Caco-2 (cell line): ENCODE results near the gene SLC45A2. TPM values are rescaled to one million over a fixed set of nuclear protein-coding genes. Genes with fewer than 3 reads are reported as not detected.
A peak's percentile ranks its signal among the peaks of the same experiment; 100 is the strongest.

Experiments used
- BruUV-seq: library from RNA; stranded (reverse); fragments of 400-500 nt; replicated peaks from 2 replicates; lab custom pipeline; 2021; lab: Mats Ljungman, UMichigan
- CTCF ChIA-PET: fragments of 300-600 bp; sonication (Branson Sonifier 250); formaldehyde crosslinking; loops from one replicate; lab custom pipeline; 2022; ENCODE audit warnings: antibody characterized with exemption; lab: Charles Lee
- POLR2A ChIA-PET: fragments of 300-600 bp; sonication (Branson Sonifier 250); formaldehyde crosslinking; loops from one replicate; lab custom pipeline; 2022; ENCODE audit warnings: antibody characterized with exemption; lab: Charles Lee
- DNase-seq, 2 experiments: peaks; one replicate each; pipeline versions ENCODE4 v3.0.0 to v3.0.0-alpha.2; 2020 to 2022
- H3K27me3 ChIP-seq: replicated peaks from 2 replicates; pipeline ENCODE4 v1.6.0; 2011; ENCODE audit warnings: low read length; ENCODE audit not compliant: control insufficient read depth, insufficient read depth
- H3K36me3 ChIP-seq: 2 replicates; pipeline ENCODE4 v1.5.1; 2011; ENCODE audit warnings: low read length; ENCODE audit not compliant: control insufficient read depth, insufficient read depth
- H3K4me1 ChIP-seq: fragments of 250-450 bp; sonication (Bioruptor Pico); 2 replicates; pipeline ENCODE4 v1.5.1; 2020; ENCODE audit warnings: mild to moderate bottlenecking
- H3K4me3 ChIP-seq: 2 replicates; pipeline ENCODE4 v1.5.1; 2011; ENCODE audit warnings: low read depth, mild to moderate bottlenecking, control low read depth, low read length
- H3K9me3 ChIP-seq: fragments of 250-450 bp; sonication (Bioruptor Pico); 2 replicates; pipeline ENCODE4 v1.5.1; 2020; ENCODE audit warnings: mild to moderate bottlenecking, moderate library complexity
- H3K27ac Mint-ChIP-seq: one replicate; pipeline ENCODE4 v1.8.0; 2022; ENCODE audit warnings: mixed read lengths; ENCODE audit not compliant: unreplicated experiment
- H3K27me3 Mint-ChIP-seq: one replicate; pipeline ENCODE4 v1.8.0; 2022; ENCODE audit warnings: mixed read lengths; ENCODE audit not compliant: insufficient read depth, unreplicated experiment
- H3K36me3 Mint-ChIP-seq: one replicate; pipeline ENCODE4 v1.8.0; 2022; ENCODE audit warnings: mild to moderate bottlenecking, mixed read lengths; ENCODE audit not compliant: insufficient read depth, unreplicated experiment
- H3K4me1 Mint-ChIP-seq: one replicate; pipeline ENCODE4 v1.8.0; 2022; ENCODE audit warnings: low read depth, mixed read lengths; ENCODE audit not compliant: unreplicated experiment
- H3K4me3 Mint-ChIP-seq: one replicate; pipeline ENCODE4 v1.8.0; 2022; ENCODE audit warnings: mild to moderate bottlenecking, moderate library complexity, mixed read lengths; ENCODE audit not compliant: unreplicated experiment
- H3K9me3 Mint-ChIP-seq: one replicate; pipeline ENCODE4 v1.8.0; 2022; ENCODE audit warnings: mixed read lengths; ENCODE audit not compliant: unreplicated experiment
- CTCF ChIP-seq, 2 experiments: fragments of 200-600 bp in 1 of 2; IDR thresholded peaks; 1 replicate in 1 of 2; 2 replicates in 1 of 2; pipeline versions ENCODE4 v1.5.1 to v1.8.0; 2011 to 2022; ENCODE audit warnings: antibody characterized with exemption in 1 of 2, control low read depth in 1 of 2, inconsistent platforms in 1 of 2, low read depth in 1 of 2, low read length in 1 of 2, mild to moderate bottlenecking in 1 of 2, moderate library complexity in 1 of 2; ENCODE audit not compliant: insufficient read depth in 1 of 2, severe bottlenecking in 1 of 2, unreplicated experiment in 1 of 2
- intact Hi-C: fragments of 100-400 bp; cut with micrococcal nuclease; formaldehyde crosslinking; loops from one replicate; pipeline ENCODE4 v1.10.0; 2022; ENCODE audit not compliant: unreplicated experiment
- total RNA-seq: library from RNA; stranded (reverse); gene quantifications from 2 replicates; pipeline ENCODE4 v1.2.3, GENCODE V29; 2022

Gene SLC45A2
- total RNA-seq, 1 experiment from 2014 or later, result 0.91 TPM

DNA sequence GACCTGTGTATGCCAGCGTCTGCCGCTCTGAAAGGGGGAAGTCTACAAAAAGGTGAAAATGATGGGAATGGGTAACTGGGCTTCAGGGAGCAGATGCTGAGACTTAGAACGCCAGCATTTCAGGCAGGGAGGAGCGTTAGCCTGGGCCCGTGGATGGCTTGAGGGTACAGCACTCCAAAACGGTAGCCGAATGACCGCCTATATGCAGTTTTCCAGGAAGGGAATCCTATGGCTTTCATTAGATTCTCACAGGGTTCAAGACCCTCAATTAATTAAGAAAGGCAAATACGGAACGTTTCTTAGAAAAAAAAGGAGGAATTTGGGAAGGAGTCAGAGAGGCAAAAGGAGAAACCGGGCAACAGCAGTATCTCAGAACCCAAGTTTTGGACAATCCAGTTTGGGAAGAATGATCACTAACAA lies 22.7 kb upstream of the SLC45A2 start:
- Mint-ChIP-seq H3K36me3 (peaks cover 63% of the 10 kb centered on the region), H3K9me3 (peaks cover 10% of the 10 kb centered on the region), H3K27me3 (no peaks in the 10 kb centered on the region), H3K4me1 (peaks cover 51% of the 10 kb centered on the region), H3K4me3 (peak overlapping the region; percentile 84), H3K27ac (peak overlapping the region; percentile 85)
- intact Hi-C loops, result no loop called here
- Histone ChIP-seq H3K36me3 (peaks cover 9% of the 10 kb centered on the region), H3K4me3 (peak overlapping the region; percentile 85), H3K4me1 (peaks cover 57% of the 10 kb centered on the region), H3K9me3 (no peaks in the 10 kb centered on the region), H3K27me3 (no peaks in the 10 kb centered on the region)
- DNase-seq, result no peak
- ChIA-PET POLR2A (interaction anchor here (0.9 to 1.5 kb wide), 2 partner anchors 14 to 28 kb away, joined by 4 to 10 read pairs; no protein-coding TSS in a partner anchor), CTCF (no interaction called here)
- TF ChIP-seq CTCF (IDR thresholded peaks at IDR 0.05; ENCODE audit: insufficient read depth in 1 of 2, low read depth in 1 of 2, low read length in 1 of 2, severe bottlenecking in 1 of 2, unreplicated experiment in 1 of 2), result no peak
- BruUV-seq, result no TSS peak

GRCh38 chr5:34005681-34006080 lies 21.2 kb upstream of the SLC45A2 start:
- H3K4me1 Mint-ChIP-seq, result peaks cover 52% of the 10 kb centered on the region
- peaks cover 77% of the 10 kb centered on the region for H3K36me3 Mint-ChIP-seq
- BruUV-seq, result no TSS peak
- peak overlapping the region; percentile 85 for H3K27ac Mint-ChIP-seq
- peaks cover 10% of the 10 kb centered on the region for H3K36me3 ChIP-seq
- no peaks in the 10 kb centered on the region for H3K27me3 Mint-ChIP-seq
- peak overlapping the region; percentile 85 for H3K4me3 ChIP-seq
- peak overlapping the region; percentile 84 for H3K4me3 Mint-ChIP-seq
- peaks cover 6% of the 10 kb centered on the region for H3K9me3 Mint-ChIP-seq
- intact Hi-C loops, result loop anchor here (2.0 kb wide), 1 partner anchor 909 kb away; the partner anchor contains the start of genes BRIX1 and RAD1
- no peak for TF ChIP-seq CTCF (IDR thresholded peaks at IDR 0.05; ENCODE audit: insufficient read depth in 1 of 2, low read depth in 1 of 2, low read length in 1 of 2, severe bottlenecking in 1 of 2, unreplicated experiment in 1 of 2)
- CTCF ChIA-PET, result no interaction called here
- peaks cover 58% of the 10 kb centered on the region for H3K4me1 ChIP-seq
- DNase-seq, result no peak
- no peaks in the 10 kb centered on the region for H3K27me3 ChIP-seq
- POLR2A ChIA-PET, result no interaction called here
- no peaks in the 10 kb centered on the region for H3K9me3 ChIP-seq

- H3K4me1 ChIP-seq, result peaks cover 53% of the 10 kb centered on the region
- Mint-ChIP-seq H3K4me1 (peaks cover 48% of the 10 kb centered on the region), H3K27ac (no peak overlapping the region), H3K36me3 (peaks cover 77% of the 10 kb centered on the region), H3K4me3 (peak overlapping the region; percentile 84), H3K9me3 (peaks cover 2% of the 10 kb centered on the region), H3K27me3 (no peaks in the 10 kb centered on the region)
- BruUV-seq, result no TSS peak
- intact Hi-C loops, result loop anchor here (2.0 kb wide), 1 partner anchor 910 kb away; the partner anchor contains the start of genes BRIX1 and RAD1
- CTCF ChIA-PET, result no interaction called here
- POLR2A ChIA-PET, result no interaction called here
- H3K27me3 ChIP-seq, result no peaks in the 10 kb centered on the region
- H3K9me3 ChIP-seq, result no peaks in the 10 kb centered on the region
- peak overlapping the region; percentile 85 for H3K4me3 ChIP-seq
- TF ChIP-seq CTCF (IDR thresholded peaks at IDR 0.05; ENCODE audit: insufficient read depth in 1 of 2, low read depth in 1 of 2, low read length in 1 of 2, severe bottlenecking in 1 of 2, unreplicated experiment in 1 of 2), result no peak
- DNase-seq, result no peak
- H3K36me3 ChIP-seq, result peaks cover 10% of the 10 kb centered on the region
These were observed 20.7 kb upstream of the SLC45A2 start for GRCh38 chr5:34005211-34005610.
